HG02623 (cell line): ENCODE results near the gene YAF2.
"Not testable (repeated sequence)": the region's sequence is repeated elsewhere in the genome, so short reads cannot be mapped to it uniquely, and the experiment has no call there.

Source experiments
- ATAC-seq: cut with Tn5 transposase; IDR thresholded peaks from one replicate; pipeline ENCODE4 v1.9.1; 2021; ENCODE audit warnings: moderate library complexity; ENCODE audit not compliant: unreplicated experiment

YAF2 gene

DNA sequence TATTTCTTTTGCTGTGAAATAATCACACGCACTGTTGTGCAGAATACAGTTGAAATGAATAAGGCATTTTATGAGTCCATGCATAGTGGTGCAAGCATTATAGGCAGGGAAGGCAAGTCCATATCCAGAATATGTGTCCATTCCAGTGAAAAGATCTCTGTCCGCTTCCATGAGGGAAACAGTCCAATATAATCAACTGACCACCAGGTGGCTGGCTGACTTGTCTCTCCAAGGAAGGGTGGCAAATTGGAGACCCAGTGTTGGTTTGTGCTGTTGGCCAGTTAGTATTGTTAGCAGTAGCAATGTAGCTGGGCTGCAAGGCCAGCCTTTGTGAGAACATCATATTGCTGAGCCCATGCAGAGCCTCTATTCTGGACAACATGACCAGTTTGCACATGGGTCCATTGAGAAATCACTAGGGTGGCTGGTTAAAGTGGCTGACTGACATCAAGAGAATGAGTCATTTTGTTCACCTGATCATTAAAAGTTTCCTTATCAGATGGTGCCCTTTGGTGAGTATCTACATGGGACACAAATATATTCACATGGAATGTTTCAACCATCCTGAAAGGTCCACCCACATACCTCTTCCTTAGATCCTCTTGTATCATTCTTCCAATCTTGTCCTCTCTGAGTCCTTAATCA lies 17.3 kb upstream of the YAF2 start:
- no peak for ATAC-seq

DNA sequence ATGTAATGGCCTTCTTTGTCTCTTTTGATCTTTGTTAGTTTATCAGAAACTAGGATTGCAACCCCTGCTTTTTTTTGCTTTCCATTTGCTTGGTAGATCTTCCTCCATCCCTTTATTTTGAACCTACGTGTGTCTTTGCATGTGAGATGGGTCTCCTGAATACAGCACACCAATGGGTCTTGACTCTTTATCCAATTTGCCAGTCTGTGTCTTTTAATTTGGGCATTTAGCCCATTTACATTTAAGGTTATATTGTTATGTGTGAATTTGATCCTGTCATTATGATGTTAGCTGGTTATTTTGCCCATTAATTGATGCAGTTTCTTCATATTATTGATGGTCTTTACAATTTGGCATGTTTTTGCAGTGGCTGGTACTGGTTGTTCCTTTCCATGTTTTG lies 14.6 kb upstream of the YAF2 start:
- ATAC-seq, result not testable (repeated sequence)

DNA sequence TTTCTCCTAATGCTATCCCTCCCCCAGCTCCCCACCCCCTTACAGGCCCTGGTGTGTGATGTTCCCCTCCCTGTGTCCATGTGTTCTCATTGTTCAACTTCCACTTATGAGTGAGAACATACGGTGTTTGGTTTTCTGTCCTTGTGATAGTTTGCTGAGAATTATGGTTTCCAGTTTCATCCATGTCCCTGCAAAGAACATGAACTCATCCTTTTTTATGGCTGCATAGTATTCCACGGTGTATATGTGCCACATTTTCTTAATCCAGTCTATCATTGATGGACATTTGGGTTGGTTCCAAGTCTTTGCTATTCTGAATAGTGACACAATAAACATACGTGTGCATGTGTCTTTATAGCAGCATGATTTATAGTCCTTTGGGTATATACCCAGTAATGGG lies 11.0 kb upstream of the YAF2 start:
- ATAC-seq, result not testable (repeated sequence)

DNA sequence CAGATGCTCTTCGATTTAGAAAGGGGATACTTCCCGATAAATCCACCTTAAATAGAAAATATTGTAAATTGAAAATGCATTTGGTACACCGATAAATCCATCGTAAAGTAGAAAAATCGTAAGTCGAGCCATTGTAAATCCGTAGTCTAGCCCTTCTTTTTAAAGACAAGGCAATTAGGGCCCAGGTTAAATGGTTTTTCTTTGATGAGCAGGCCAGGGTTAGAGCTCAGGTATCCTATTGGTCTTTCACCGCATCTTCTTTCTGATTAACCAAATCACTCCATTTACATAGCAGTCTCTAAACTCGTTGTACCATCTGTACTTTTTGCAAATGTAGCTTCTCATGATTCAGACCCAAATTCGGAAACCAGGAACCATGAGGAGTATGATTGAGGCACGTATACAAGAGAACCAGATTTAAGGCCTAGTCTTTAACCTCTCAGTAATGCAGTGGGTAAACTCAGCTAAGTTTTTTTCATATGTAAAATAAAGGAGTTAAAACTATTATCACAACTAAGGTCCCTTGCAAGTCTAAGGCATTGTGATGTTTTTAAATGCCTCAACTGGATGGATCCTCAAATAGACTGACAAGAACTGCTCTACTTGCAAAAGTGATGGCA lies 2.2 kb upstream of the YAF2 start:
- no peak for ATAC-seq

DNA sequence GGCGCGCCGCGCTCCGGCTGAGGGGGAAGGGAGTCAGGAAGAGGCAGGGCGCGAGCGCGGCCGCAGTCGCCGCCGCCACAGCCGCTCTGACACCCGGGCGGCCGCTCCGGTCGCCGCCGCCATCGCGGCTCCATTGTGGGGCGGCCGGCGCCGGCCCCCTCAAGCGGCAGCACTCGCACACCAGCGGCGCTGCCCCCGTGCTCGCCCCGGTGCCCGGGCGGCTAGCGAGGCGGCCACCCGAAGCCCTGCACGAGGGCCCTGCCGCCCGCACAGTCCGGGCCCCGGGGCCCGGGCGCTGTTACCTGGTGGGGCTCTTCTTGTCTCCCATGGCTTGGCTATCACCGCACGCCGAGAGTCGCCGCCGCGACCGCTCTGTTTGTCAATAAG lies 202 bp downstream of the YAF2 start:
- peak; percentile 31 for ATAC-seq

DNA sequence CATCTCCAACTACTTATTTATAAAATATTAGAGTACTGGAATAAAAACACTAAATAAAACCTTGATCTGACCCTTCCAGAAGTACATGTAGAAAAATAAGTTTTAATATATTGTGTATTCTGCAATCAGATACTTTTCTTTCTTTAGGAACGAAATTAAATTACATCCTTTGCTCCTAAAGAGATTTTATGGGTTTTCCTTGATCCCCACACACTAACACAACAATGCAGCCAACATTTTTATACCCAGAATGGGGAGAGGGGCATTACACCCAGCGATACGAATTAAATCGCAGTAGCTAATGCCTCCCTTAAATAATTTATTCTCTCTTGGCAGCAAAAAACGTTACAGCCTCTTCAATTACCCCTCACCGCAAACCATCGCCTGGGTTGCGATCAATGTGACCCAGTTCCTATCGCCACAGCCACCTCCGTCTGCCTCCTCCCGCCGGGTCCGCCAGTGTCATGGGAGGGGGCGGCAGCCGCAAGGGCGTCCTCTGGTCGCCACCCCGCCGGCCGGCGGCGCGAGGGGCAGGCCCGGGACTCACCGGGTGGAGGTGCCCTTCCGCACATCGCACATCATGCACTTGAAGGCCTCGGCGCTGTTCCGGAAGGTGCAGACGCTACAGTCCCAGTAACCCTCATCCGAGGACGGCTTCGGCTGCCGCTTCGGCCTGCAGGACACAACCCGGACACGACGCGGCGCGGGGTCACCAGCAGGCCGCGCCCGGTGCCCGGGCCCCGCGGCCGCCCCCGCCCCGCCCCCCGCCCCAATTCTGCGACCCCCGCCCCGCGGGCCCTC lies 796 bp downstream of the YAF2 start:
- ATAC-seq, result peak; percentile 70

DNA sequence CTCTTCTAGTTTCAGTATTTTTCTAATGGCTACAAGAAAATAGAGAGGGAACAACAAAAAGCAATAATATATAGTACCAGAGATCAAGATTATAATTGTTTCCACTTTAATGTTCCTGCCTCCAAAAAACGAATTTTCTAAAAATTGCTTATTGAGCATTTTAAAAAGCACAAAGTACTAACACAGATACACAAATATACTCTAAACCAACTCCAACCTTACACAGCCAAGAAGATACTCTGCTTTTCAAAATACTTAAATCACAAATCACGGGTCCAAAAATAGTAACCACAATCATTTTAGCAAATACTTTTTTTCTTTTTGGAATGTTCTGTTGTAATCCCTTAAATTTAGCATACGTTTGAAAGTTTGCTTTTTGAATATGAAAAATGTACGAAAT lies 2.0 kb downstream of the YAF2 start:
- no peak for ATAC-seq

DNA sequence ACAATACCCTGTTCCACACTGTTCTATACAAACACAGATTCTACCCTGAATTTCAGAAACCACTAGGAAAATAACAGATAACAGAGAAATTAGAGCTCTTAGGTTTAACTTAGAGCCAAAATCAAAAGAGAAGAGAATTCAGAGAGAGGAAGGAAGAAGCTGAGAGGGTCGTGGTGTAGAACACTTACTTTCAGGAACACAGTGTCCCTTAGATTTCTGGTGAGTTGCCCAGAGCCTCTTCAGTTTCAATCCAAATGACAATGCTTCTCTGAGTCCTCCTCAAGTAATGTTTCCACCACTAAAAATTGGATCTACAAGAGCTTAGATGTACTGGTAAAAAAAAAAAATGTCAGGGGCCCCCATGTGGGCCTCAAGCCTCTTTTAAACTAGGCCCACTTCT lies 2.6 kb downstream of the YAF2 start:
- no peak for ATAC-seq

DNA sequence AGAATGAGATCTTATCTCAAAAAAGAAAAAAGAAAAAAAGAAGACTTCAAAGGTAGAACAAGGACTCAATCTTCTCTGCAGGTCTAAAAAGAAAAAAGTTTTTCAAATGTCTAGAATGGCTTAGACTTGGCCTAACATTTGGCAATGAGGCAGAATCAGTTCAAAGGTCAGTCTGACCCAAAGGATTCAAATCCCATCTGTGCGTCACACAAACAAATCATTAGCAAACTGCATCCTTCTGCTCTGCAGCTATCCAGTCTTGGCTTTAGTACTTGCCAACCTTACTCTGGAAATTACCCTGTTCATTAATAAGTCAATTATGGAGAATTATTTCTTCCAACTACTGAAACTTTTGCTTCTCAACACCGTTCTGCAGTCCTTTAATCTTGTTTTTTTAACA lies 3.1 kb downstream of the YAF2 start:
- ATAC-seq, result no peak

DNA sequence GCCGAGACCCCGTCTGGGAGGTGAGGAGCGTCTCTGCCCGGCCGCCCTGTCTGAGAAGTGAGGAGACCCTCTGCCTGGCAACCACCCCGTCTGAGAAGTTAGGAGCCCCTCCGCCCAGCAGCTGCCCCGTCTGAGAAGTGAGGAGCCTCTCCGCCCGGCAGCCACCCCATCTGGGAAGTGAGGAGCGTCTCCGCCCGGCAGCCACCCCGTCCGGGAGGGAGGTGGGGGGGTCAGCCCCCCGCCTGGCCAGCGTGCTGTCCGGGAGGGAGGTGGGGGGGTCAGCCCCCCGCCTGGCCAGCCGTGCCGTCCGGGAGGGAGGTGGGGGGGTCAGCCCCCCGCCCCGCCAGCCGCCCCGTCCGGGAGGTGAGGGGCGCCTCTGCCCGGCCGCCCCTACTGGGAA lies 10.5 kb downstream of the YAF2 start:
- ATAC-seq, result not testable (repeated sequence)

DNA sequence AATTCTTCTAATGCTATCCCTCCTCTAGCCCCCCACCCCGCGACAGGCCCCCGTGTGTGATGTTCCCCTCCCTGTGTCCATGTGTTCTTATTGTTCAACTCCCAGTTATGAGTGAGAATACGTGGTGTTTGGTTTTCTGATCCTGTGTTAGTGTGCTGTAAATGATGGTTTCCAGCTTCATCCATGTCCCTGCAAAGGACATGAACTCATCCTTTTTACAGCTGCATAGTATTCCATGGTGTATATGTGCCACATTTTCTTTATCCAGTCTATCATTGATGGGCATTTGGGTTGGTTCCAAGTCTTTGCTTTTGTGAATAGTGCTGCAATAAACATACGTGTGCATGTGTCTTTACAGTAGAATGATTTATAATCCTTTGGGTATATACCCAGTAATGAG lies 13.5 kb downstream of the YAF2 start:
- ATAC-seq, result not testable (repeated sequence)

DNA sequence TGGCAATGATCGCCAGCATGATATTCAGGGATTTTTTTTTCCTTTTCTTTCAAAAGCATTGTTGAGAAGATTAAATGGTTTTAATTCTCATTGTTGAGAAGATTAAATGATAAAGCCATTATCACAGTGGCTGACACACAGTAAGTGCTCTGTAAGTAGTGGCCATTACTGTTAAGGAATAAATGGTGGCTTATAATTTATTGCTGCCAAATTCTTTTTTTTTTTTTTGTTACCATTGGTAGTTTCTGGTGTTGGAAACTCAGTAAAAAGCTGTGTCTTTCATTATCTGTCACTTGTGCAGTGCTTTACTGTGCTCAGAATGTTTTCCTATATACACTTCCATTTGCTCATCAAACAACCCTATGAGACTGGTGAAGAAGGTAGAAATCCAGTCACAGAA lies 15.3 kb downstream of the YAF2 start:
- ATAC-seq, result no peak

DNA sequence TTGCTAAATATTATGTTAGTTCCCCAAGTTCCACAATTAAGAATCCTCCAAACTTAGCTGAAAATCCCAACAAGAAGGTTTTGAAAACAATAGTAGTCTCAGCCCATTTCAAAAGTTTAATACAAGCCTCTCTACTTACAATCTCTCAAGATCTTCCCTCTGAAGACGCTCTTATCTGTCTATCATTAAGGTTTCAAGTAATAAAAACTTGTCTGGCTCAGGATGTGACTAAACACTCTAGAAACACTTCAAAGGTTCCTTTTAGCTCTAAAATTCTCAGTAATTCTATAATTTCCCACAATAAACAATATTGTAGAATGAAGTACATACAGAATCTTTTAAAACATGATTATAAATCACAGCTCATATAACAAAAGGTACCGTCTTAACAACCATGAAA lies 16.3 kb downstream of the YAF2 start:
- no peak for ATAC-seq

DNA sequence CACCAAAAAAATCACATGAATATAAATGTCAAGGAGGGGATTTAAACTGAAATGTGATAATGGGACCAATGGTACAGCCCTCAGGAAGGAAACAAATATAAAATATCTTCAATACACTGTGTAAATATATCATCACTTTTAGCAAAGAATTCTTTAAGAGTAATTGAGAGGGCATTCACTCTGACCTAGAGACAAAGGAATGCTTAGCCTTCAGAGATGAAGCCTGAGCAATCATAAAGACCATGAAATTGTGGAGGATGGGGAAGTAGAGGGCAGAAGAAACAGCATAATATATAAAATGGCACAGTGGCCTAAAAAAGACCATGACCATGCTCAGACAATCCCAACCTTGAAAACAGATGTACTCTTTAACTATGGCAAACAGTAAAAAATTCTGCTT lies 20.4 kb downstream of the YAF2 start:
- ATAC-seq, result no peak

DNA sequence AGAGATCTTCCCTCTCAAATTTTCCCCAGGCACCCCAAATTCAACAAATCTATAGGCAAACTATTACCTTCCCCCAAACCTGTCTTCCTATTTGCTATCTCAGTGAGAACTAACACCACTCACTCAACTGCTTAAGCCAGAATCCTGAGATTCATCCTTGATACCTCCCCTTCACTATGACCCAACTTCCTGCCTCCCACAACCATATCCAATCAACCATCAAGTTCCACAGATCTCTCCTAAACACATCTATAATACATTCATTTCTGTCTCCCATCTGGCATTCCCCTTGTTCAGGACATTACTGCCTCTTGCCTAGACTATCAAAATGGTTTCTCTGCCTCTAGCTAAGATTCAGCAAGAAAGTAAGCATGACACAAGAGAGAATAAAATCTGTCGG lies 21.3 kb downstream of the YAF2 start:
- ATAC-seq, result no peak

DNA sequence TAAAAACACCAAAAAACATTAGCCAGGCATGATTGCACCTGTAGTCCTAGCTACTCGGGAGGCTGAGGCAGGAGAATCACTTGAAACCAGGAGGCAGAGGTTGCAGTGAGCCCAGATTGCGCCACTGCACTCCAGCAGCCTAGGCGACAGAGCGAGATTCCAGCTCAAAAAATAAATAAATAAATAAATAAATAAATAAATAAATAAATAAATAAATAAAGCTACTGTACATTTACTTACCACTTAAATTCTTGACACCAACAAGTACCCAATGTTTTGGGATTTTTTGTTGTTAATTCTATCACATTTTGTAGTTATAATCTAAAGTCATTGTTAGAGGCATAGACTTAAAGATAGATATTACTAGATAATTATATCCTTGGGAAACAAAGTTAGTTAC lies 22.3 kb downstream of the YAF2 start:
- not testable (repeated sequence) for ATAC-seq

DNA sequence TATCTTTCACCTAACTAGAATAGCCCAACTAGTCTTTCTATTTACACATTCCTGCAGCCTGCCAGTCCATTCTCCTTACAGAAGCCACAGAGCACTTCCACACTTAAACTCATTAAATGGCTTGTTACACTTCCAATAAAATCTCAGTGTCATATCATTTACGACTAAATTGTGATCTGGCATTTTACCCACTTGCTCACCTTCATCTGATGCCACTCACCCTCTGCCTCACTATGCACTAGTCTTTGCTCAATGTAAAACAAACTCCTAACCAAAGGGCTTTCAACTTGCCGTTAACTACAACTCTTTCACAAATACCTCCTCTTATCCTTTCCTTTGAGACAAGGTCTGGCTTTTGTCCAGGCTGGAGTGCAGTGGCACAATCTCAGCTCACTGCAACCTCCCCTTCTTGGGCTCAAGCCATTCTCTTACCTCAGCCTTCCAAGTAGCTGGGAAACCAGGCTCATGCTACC lies 24.1 kb downstream of the YAF2 start:
- ATAC-seq, result no peak

DNA sequence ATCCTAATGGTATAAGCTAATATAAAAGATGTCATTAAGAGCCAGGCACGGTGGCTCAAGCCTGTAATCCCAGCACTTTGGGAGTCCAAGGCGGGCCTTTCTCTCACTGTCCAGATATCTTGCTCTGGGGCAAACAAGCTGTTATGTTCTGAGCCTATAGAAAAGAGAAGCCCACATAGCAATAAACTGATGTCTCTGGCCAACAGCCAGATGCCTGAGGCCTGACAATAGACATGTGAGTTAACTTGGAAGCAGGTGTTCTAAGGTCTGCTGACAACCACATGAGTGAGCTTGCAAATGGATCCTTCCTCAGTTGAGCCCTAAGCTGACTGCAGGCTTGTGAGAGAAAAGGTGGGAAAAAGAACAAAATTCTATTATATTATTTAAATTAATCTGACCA lies 25.0 kb downstream of the YAF2 start:
- no peak for ATAC-seq

DNA sequence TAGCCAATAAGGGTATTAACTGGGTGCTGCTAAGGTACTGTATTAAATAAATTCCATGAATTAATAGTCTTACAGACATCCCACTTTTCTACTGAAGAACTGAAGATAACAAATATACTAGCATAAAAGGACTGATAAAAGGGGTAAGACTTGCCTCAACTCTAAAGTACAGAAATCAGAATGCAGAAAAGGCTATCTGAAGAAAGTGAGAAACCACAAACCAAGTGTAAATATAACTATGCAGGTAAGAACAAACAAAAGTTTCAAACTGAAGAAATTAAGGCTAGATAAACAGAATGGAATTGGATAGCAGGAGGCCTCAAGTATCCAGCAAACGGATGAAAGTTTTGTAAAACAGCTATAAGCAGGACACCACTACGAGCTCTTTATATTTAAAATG lies 29.5 kb downstream of the YAF2 start:
- peak; percentile 61 for ATAC-seq

DNA sequence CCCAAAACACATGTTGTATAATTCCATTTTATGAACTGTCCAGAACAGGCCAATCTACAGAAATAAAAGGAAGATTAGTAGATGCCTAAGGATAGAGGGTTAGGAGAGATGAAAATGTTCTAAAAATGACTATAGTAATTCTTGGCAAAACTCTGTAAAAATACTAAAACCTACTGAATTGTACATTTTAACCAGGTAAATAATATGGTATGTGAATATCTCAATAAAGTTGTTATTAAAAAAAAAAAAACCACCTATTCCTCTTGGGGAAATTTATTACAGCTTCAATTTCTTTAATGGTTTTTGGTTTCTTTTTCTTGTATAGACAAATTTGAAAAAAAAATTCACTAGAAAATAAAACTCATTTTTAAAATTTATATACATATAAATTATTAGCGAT lies 33.2 kb downstream of the YAF2 start:
- ATAC-seq, result no peak

DNA sequence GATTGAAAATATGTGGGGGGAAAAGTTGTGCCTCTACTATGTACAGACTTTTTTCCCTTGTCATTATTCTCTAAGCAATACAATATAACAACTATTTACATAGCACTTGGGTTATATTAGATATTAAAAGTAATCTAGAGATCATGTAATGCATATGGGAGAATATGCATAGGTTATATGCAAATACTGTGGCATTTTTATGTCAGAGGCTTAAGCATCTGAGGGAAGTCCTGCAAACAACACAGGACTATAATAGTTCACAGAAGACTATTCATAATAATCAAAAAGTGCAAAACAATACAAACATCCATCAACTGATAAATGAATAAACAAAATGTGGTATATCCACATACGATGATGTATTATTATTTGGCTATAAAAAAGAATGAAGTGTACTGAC lies 33.7 kb downstream of the YAF2 start:
- no peak for ATAC-seq

DNA sequence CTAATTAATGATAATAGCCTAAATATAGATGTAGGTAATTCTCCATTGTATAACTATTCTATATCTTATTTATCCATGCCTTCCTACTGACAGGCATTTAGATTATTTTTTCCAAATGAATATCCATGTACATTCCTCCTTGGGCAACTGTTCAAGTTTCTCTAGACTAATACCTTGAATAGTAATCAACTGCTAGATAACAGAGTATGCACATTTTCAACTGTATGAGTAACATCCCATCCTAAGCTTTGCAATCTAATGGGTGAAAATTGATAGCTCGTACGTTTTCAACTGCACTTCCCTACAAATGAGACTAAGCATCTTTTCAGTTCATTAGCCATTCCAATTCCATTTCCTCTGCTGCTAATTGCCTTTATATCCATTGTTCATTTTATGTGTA lies 37.0 kb downstream of the YAF2 start:
- ATAC-seq, result no peak
